OCI-LY3 (cell line): ENCODE data around the gene CRY1.

Source experiments
- EZH2phosphoT487 ChIP-seq: fragments of 200-600 bp; shearing (Covaris generic); IDR thresholded peaks from 2 replicates; pipeline ENCODE4 v1.6.1; 2018; ENCODE audit warnings: antibody characterized with exemption, mixed run types, low read depth
- TF ChIP-seq, protein P1 (sequence below): fragments of 200-600, 300-600 bp; sonication (generic); IDR thresholded peaks from 2 replicates; pipeline ENCODE4 v1.5.1; 2014; ENCODE audit warnings: antibody characterized with exemption, low read length, low read depth

DNA sequence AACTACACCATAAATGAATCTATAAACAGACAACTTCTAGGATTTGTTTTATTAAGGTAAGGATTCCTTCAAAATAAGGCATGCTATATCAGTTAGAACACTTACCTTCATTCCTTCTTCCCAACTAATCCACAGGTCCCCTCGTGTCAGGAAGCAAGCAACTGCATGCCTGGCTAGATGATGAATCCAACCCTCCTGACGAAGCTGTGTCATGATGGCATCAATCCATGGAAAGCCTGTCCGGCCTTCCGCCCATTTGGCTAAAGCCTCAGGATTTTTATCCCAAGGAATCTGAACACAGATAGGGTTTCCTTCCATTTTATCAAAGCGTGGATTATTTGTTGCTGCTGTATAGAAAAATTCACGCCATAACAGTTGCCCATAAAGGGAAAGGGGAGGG lies 93.9 kb downstream of the CRY1 start:
- TF ChIP-seq, protein P1, sequence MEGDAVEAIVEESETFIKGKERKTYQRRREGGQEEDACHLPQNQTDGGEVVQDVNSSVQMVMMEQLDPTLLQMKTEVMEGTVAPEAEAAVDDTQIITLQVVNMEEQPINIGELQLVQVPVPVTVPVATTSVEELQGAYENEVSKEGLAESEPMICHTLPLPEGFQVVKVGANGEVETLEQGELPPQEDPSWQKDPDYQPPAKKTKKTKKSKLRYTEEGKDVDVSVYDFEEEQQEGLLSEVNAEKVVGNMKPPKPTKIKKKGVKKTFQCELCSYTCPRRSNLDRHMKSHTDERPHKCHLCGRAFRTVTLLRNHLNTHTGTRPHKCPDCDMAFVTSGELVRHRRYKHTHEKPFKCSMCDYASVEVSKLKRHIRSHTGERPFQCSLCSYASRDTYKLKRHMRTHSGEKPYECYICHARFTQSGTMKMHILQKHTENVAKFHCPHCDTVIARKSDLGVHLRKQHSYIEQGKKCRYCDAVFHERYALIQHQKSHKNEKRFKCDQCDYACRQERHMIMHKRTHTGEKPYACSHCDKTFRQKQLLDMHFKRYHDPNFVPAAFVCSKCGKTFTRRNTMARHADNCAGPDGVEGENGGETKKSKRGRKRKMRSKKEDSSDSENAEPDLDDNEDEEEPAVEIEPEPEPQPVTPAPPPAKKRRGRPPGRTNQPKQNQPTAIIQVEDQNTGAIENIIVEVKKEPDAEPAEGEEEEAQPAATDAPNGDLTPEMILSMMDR: no peak
- no peak for TF ChIP-seq EZH2phosphoT487
